Choroid plexus epithelial cell (primary cell): Measurements from ENCODE around the gene FOXN1.

Experiments
- DNase-seq: peaks from one replicate; pipeline ENCODE4 v3.0.0-alpha.2; 2010; ENCODE audit warnings: low read depth
- H3K4me3 ChIP-seq: 2 replicates; pipeline ENCODE4 v1.5.1; 2011; ENCODE audit warnings: low read depth, mild to moderate bottlenecking, control low read depth, low read length, moderate library complexity
- TF ChIP-seq, protein P1 (sequence below): conservative IDR thresholded peaks from 2 replicates; pipeline ENCODE4 v1.5.1; 2011; ENCODE audit warnings: low read depth, mild to moderate bottlenecking, control low read depth, inconsistent platforms, low read length, moderate library complexity

Gene FOXN1

DNA sequence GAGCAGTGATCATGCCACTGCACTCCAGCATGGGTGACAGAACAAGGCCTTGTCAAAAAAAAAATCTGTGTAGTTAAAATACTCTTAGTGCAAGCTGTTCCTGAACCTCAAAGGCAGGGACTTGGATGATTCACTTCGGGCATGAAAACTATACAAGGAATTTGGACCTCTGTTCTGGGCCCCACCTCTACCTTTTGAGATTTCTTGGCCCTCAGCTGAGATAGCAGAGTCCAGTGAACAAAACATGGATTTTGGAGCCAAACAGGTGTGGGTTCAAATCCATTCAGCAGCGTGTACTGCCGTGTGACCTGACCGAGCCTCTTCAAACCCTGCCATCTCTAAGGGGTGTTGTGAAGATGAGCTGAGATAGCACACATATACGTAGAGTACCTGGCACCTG lies 25.9 kb upstream of the FOXN1 start:
- TF ChIP-seq, protein P1, sequence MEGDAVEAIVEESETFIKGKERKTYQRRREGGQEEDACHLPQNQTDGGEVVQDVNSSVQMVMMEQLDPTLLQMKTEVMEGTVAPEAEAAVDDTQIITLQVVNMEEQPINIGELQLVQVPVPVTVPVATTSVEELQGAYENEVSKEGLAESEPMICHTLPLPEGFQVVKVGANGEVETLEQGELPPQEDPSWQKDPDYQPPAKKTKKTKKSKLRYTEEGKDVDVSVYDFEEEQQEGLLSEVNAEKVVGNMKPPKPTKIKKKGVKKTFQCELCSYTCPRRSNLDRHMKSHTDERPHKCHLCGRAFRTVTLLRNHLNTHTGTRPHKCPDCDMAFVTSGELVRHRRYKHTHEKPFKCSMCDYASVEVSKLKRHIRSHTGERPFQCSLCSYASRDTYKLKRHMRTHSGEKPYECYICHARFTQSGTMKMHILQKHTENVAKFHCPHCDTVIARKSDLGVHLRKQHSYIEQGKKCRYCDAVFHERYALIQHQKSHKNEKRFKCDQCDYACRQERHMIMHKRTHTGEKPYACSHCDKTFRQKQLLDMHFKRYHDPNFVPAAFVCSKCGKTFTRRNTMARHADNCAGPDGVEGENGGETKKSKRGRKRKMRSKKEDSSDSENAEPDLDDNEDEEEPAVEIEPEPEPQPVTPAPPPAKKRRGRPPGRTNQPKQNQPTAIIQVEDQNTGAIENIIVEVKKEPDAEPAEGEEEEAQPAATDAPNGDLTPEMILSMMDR, result no peak
- no peak for DNase-seq
- no peak overlapping the region for H3K4me3 ChIP-seq

DNA sequence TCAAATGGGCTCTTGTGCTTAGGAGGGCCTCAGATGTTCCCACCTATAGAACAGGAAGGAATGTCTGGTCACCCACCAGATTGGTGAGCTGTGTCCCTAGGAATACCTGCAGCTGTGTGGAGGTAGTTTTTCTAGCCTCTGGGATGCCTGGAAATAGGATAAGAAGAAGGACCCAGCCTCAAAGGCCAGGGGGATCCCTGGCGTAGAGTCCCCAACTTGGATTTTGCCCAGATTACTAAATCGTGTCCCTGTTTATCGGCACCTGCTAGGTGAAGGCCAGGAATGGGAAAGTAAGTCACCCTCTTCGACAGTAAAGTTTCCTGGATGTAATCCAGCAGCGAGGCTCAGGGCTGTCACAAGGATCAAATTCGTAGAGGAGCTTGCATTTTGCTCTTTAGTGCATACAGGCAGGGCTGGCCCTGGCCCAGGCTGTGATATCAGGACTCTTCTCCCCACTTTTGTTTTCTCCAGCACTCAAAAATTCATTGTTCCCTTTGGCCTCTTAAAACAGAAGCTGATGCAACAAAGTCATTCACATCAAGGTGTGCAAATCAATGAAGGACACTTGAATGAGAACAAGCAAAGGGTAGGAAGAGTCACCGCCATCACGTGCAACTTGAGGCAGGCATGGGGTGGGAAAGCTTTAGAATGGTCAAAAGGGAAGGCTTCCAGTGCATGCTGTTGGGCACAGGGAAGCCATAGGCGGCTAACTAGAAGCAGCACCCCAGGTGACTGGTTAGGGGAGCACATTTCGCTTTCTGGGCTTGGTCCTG lies 25.2 kb upstream of the FOXN1 start:
- DNase-seq, result no peak
- no peak overlapping the region for H3K4me3 ChIP-seq
- TF ChIP-seq, protein P1, result no peak

DNA sequence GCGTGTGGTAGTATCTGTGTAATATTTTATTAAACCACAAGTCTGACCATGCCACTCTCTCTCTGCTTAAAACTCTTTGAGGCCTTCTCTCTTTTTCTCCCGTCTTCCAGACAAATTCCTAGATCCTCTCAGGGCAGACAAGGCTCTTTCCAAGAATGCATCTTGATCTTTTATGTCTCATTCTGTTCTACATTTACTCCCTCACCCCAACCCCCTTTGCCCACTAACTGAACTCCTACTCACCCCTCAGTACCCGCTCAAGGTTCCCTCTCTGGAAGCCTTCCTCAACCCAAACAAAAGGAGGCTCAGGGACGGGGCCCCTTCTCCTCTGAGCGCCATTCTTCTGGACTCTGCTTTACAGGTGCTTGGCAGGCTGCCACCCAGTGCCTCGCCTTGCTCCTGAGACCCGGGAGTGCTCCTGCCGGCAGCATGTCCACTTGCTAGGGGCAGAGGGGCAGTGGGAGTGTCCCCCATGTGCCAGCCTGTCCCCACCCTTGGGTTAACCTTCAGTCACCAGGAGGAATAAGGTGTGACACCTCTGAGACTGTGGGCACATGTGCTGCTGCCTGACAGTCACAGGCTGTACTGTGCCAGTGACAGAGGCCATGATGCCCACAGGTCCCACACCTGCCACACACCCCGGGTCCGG lies 23.5 kb upstream of the FOXN1 start:
- no peak for DNase-seq
- TF ChIP-seq, protein P1, result no peak
- H3K4me3 ChIP-seq, result no peak overlapping the region

DNA sequence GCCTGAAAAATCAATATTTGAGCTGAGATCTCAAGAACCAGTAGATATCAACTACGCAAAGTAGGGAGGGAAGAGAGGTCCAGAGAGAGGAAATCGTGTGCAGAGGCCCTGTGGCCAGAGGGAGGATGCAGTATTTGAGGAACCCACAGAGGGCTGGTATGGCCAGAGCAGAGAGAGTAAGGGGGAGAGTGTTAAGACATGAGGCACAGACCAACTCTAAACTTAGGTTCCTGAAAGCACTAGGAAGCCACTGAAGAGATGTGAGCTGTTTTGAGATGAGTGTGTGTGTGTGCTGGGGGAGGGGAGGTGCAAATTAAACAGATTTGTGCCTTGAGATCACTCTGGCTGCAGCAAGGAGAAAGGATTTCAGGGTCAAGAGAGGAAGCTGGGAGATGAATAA lies 21.9 kb upstream of the FOXN1 start:
- TF ChIP-seq, protein P1, result no peak
- no peak for DNase-seq
- H3K4me3 ChIP-seq, result no peak overlapping the region

DNA sequence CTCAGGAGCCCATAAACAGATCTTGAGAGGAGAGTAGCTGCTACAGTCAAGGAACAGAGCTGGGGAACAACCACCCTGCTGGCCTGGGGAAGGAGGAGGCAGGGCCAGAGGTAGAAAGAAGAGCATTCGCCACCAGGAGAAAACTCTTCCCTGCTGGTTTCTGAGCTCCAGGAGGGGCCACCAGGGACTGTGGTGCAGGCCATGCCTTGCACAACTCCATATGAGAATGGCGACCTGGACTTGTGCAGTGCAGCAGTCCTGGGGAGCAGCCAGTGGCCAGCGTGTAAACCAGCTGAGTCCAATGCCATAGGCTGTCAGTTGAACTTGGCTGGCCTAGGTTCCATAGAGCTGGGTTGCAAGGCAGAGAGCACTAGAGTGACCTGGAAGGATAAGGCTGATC lies 21.1 kb upstream of the FOXN1 start:
- DNase-seq, result peak; percentile 20
- TF ChIP-seq, protein P1, result no peak
- H3K4me3 ChIP-seq, result no peak overlapping the region

DNA sequence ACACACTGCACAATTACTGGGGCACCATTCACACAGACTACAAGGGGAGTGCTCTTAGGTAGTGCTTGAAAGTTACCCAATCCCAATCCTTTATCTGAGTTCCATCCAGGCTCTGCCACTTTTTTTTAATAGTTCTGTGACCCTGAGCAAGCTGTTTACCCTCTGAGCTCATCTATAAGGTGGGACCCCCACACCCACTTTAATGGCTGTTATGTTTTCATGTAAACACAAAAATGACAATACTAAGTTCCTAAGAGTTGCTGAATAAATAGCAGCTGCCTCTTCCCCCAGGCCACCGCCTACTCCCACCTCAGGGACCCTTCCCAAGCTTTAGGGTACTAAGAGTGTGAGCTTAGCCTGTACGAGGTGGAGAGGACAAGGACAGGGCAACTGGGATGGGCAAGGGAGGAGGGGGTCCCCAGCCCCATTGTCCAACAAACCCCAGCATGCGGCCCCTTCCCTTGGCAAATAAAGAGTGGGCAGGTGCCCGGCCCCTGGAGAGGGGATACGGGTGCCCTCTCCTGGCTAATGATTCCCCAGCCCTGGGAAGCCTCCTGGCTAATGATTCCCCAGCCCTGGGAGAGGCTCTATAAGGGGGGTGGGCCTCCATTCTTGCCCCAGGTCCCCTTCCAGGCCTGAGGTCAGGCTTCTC lies 18.1 kb upstream of the FOXN1 start:
- DNase-seq, result no peak
- no peak overlapping the region for H3K4me3 ChIP-seq
- TF ChIP-seq, protein P1, result no peak
